Transverse colon (tissue), 4 donors: ENCODE data around the gene FSD1. TPM values are rescaled to one million over a fixed set of nuclear protein-coding genes. Genes with fewer than 3 reads are reported as not detected.
A peak's percentile ranks its signal among the peaks of the same experiment; 100 is the strongest.

Experiments
- DNase-seq: peaks from one replicate; pipeline ENCODE4 v3.0.0-alpha.2; 2019
- H3K27ac ChIP-seq, 4 donors: fragments of 200-600 bp; sonication (generic); 2 replicates each; pipeline ENCODE4 v1.5.1; 2016 to 2018; ENCODE audit warnings: inconsistent platforms in 4 of 4
- H3K27me3 ChIP-seq: fragments of 200-600 bp; sonication (generic); 2 replicates; pipeline ENCODE4 v1.5.1; 2017; ENCODE audit warnings: inconsistent platforms
- H3K36me3 ChIP-seq, 4 donors: fragments of 200-600 bp; sonication (generic); 2 replicates each; pipeline ENCODE4 v1.5.1; 2017 to 2019; ENCODE audit warnings: inconsistent platforms in 4 of 4
- H3K4me1 ChIP-seq, 4 donors: fragments of 200-600 bp; sonication (generic); 2 replicates each; pipeline ENCODE4 v1.5.1; 2017 to 2020; ENCODE audit warnings: inconsistent platforms in 4 of 4
- H3K4me3 ChIP-seq, 4 donors: fragments of 200-600 bp; sonication (generic); 1 replicate in 1 of 4; 2 replicates in 3 of 4; pipeline versions ENCODE4 v1.5.1 to v1.6.1; 2017 to 2019; ENCODE audit warnings: inconsistent platforms in 4 of 4
- H3K9me3 ChIP-seq, 2 donors: fragments of 200-600 bp; sonication (generic); 2 replicates each; pipeline ENCODE4 v1.5.1; 2017 to 2019; ENCODE audit warnings: inconsistent platforms in 2 of 2
- EP300 ChIP-seq: sonication (generic); formaldehyde crosslinking; IDR thresholded peaks from one replicate; pipeline ENCODE4 v1.6.1; 2017; ENCODE audit warnings: antibody characterized with exemption, low read depth
- POLR2A ChIP-seq: fragments of 450-650 bp; IDR thresholded peaks from one replicate; pipeline ENCODE4 v1.6.1; 2016; ENCODE audit warnings: antibody characterized with exemption, mild to moderate bottlenecking, moderate library complexity
- POLR2AphosphoS5 ChIP-seq, 3 donors: sonication (generic); formaldehyde crosslinking; IDR thresholded peaks; one replicate each; pipeline ENCODE4 v1.6.1; 2016; ENCODE audit warnings: antibody characterized with exemption in 3 of 3
- WGBS, 2 donors: methylation state at CpG; one replicate each; pipeline ENCODE4 v1.1.5; 2018; ENCODE audit warnings: low coverage in 1 of 2; 5-methylcytosine and 5-hydroxymethylcytosine counted together
- in situ Hi-C, 4 donors: fragments of 200-750 bp; cut with MboI; loops; one replicate each; pipeline versions ENCODE4 v1.15.0 to v1.15.1; 2017; ENCODE audit warnings: low sequenced_read_pairs in 3 of 4, low pct_ligation_motif_present in 1 of 4, low pct_unique_long_range_greater_than_20kb in 1 of 4
- intact Hi-C: fragments of 100-400 bp; cut with DNase I; formaldehyde crosslinking; loops from one replicate; pipeline ENCODE4 v1.15.1; 2023; ENCODE audit warnings: low total_unique reads
- total RNA-seq, 4 donors: library from RNA; depleted of rRNA; stranded (reverse); fragments of >200 nt; gene quantifications; one replicate each; pipeline ENCODE4 v1.1.0, GENCODE V29; 2016
- TF ChIP-seq, protein P1 (sequence below), 5 experiments: fragments of 200-600 bp in 3 of 5; fragments of 450-650 bp in 2 of 5; sonication (generic) in 3 of 5; IDR thresholded peaks; 1 replicate in 2 of 5; 2 replicates in 3 of 5; pipeline ENCODE4 v1.5.1; 2016 to 2017; ENCODE audit warnings: antibody characterized with exemption in 5 of 5, inconsistent platforms in 3 of 5, mild to moderate bottlenecking in 2 of 5, moderate library complexity in 1 of 5

The FSD1 gene
- total RNA-seq, 4 donors from 2014 or later = 0.68 to 2.9 (median 1.5) TPM; not detected in 1

DNA sequence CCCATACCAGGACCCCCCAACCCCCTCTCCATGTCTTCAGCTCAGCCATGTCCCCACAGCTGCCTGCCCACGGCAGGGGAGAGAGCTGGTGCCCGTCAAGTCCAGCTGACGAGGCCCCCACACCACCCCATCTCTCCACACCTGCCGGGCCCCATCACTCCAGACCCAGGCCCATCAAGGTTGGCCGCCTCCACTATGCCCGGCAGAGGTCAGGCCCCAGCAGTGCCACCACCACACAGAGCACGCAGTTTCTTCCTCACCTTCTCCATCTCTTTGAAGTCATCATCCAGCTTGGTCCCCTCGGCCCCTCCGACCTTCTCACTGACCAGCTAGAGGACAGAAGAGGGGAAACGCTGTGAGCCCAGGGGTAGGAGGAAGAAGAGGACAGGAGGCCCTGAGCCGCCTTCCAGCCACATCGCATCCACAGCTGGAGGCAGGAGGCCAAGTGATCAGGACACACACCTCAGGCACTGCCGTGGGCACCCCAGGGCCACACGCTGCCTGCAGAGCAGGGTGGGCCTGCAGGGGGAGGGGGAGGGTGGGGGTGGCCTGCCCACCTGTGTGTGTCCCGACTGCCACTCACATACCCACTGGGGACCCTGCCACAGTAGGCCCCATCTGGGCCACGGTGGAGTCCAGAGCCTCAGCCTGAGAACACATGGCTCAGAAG lies 62.4 kb downstream of the FSD1 start:
- intact Hi-C loops (no loop called here), in situ Hi-C loops (loop anchor here in 1 of 4 donors (25.0 kb wide), 1 partner anchor 104 kb away; no protein-coding TSS in a partner anchor)
- Histone ChIP-seq H3K36me3 (peaks cover 0 to 3% (median 0%) of the 10 kb centered on the region in 4 donors), H3K9me3 (no peaks in the 10 kb centered on the region), H3K4me1 (peaks cover 24 to 37% (median 28%) of the 10 kb centered on the region in 4 donors), H3K27me3 (no peaks in the 10 kb centered on the region), H3K27ac (no peak overlapping the region), H3K4me3 (no peak overlapping the region)
- no peak for DNase-seq
- TF ChIP-seq EP300 (no peak), POLR2A (no peak), POLR2AphosphoS5 (IDR thresholded peaks at IDR 0.05) (no peak)
- TF ChIP-seq, protein P1, sequence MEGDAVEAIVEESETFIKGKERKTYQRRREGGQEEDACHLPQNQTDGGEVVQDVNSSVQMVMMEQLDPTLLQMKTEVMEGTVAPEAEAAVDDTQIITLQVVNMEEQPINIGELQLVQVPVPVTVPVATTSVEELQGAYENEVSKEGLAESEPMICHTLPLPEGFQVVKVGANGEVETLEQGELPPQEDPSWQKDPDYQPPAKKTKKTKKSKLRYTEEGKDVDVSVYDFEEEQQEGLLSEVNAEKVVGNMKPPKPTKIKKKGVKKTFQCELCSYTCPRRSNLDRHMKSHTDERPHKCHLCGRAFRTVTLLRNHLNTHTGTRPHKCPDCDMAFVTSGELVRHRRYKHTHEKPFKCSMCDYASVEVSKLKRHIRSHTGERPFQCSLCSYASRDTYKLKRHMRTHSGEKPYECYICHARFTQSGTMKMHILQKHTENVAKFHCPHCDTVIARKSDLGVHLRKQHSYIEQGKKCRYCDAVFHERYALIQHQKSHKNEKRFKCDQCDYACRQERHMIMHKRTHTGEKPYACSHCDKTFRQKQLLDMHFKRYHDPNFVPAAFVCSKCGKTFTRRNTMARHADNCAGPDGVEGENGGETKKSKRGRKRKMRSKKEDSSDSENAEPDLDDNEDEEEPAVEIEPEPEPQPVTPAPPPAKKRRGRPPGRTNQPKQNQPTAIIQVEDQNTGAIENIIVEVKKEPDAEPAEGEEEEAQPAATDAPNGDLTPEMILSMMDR (IDR thresholded peaks at IDR 0.05) = no peak
- whole genome bisulfite sequencing, 2 donors = 94% methylated on average over 12 of the region's 16 CpGs; no CpG with 5 or more reads in 1 of the 2 donors

DNA sequence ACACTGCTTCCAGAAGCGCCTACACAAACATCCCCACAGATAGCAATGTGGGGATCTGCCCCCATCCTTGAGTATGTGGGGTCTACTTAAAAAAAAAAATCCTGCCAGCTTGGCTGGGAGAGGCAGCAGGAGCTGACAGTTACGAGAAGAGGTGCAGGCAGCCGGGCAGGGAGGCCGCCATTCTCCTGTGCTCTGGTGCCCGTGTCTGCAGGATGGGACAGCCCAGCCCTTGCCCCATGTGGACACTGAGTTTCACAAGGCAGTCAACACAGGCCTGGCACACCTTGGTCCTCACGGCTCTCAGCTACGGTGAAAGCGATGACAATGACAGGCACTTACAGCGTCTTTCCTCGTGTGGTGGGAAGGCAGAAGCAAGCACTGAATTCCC lies 62.9 kb downstream of the FSD1 start:
- DNase-seq = no peak
- no peak overlapping the region for H3K4me3 ChIP-seq
- in situ Hi-C loops (loop anchor here in 1 of 4 donors (25.0 kb wide), 1 partner anchor 105 kb away; no protein-coding TSS in a partner anchor), intact Hi-C loops (no loop called here)
- TF ChIP-seq POLR2AphosphoS5 (IDR thresholded peaks at IDR 0.05) (no peak), EP300 (no peak), POLR2A (no peak)
- TF ChIP-seq, protein P1 (IDR thresholded peaks at IDR 0.05) = no peak
- 85% methylated on average over 10 of the region's 10 CpGs; no CpG with 5 or more reads in 1 of the 2 donors for WGBS, 2 donors
- peaks cover 24 to 37% (median 29%) of the 10 kb centered on the region in 4 donors for H3K4me1 ChIP-seq
- no peaks in the 10 kb centered on the region for H3K27me3 ChIP-seq
- H3K36me3 ChIP-seq = peaks cover 0 to 3% (median 0%) of the 10 kb centered on the region in 4 donors
- H3K27ac ChIP-seq = no peak overlapping the region
- H3K9me3 ChIP-seq = no peaks in the 10 kb centered on the region

DNA sequence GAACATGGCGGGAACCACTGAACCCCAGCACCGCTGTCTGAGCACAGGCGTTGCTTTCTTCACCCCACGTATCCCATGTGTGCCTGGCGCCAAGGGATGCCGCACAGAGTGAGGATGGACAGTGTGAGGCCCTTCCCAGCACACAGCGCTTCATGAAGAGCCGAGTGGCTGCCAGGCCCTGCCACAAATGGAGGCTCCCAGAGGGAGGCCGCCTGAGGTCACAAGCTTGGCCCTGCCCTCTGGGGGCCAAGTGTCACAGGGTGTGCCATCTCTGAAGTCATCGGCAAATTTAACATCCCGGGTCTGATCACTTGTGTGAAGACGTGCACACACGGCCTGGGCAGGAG lies 63.4 kb downstream of the FSD1 start:
- in situ Hi-C loops = loop anchor here in 1 of 4 donors (25.0 kb wide), 1 partner anchor 105 kb away; no protein-coding TSS in a partner anchor
- no peaks in the 10 kb centered on the region for H3K27me3 ChIP-seq
- H3K9me3 ChIP-seq = no peaks in the 10 kb centered on the region
- intact Hi-C loops = no loop called here
- peak in 1 of 3 donors; percentile 21 for TF ChIP-seq POLR2AphosphoS5 (IDR thresholded peaks at IDR 0.05)
- TF ChIP-seq POLR2A = no peak
- peaks cover 24 to 41% (median 33%) of the 10 kb centered on the region in 4 donors for H3K4me1 ChIP-seq
- no peak for DNase-seq
- 82% methylated on average over 13 of the region's 13 CpGs; no CpG with 5 or more reads in 1 of the 2 donors for WGBS, 2 donors
- peak overlapping the region in 1 of 4 donors; percentile 81 for H3K27ac ChIP-seq
- peaks cover 0 to 3% (median 0%) of the 10 kb centered on the region in 4 donors for H3K36me3 ChIP-seq
- H3K4me3 ChIP-seq = no peak overlapping the region

DNA sequence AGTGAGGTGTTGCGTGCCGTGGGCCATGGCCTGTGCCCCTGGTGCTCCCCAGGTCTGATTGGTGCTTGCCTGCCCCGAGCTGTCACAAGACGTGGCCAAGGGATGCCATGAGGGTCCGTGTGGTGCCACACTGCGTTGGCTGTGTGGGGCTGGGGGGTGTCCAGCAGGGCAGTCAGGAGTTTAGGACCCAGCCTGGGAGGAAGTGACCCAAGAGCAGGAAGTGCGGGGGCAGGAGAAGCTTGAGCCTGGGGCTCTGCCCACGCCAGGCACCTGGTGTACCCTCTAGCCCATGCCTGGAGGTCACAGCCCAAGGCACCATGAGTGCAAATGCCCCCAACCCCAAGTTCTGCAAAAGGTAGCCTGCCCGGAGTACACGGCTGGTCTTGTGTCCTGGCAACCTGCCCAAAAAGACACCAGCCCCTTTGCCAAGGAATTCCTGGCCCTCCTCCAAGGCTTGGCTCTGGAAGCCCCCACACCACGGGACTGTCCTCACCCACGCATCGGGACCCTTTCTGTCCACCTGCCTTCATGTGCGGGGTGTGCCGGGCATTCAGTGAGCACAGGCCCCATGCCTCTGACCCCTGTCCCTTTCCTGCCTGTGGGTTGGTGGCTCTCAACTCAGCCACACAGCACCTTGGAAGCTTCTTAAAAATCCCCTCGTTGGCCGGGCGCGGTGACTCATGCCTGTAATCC lies 63.9 kb downstream of the FSD1 start:
- Histone ChIP-seq H3K27ac (peak overlapping the region; percentile 65 to 82 (median 77)), H3K9me3 (no peaks in the 10 kb centered on the region), H3K36me3 (peaks cover 0 to 3% (median 0%) of the 10 kb centered on the region in 4 donors), H3K4me1 (peaks cover 28 to 46% (median 39%) of the 10 kb centered on the region in 4 donors), H3K27me3 (no peaks in the 10 kb centered on the region), H3K4me3 (no peak overlapping the region)
- no peak for DNase-seq
- TF ChIP-seq POLR2A = no peak
- no peak for TF ChIP-seq EP300
- TF ChIP-seq, protein P1 (IDR thresholded peaks at IDR 0.05) = no peak
- TF ChIP-seq POLR2AphosphoS5 (IDR thresholded peaks at IDR 0.05) = no peak
- in situ Hi-C loops (loop anchor here in 1 of 4 donors (25.0 kb wide), 1 partner anchor 106 kb away; no protein-coding TSS in a partner anchor), intact Hi-C loops (no loop called here)
- WGBS, 2 donors = 62% methylated on average over 19 of the region's 19 CpGs; no CpG with 5 or more reads in 1 of the 2 donors
